ENCODE measurements around the gene ZNF76.

ZNF76 gene

DNA sequence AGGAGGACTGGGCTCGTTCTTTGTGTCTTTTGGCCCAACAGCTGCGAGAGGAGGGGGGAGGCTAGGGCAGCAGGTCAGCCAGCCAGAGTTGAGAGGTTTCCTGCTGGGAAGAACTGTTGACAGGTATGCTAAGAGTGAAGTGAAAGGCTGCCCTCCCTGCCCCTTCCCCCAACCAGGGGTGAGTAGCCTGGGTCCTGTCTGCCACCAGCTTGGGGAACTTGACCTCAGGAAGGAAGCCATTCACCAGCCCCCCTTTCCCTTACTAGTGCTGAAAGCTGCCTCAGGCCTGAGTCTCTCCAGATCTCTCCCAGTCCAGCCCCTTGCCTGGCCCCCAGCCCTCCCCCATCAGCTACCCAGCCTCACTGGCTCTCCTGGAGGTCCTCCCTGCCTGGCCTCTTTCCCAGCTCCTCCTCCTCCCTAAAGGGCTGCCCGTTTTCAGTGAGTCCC is 20.7 kb upstream of the ZNF76 start:
- DNase-seq, result no peak

DNA sequence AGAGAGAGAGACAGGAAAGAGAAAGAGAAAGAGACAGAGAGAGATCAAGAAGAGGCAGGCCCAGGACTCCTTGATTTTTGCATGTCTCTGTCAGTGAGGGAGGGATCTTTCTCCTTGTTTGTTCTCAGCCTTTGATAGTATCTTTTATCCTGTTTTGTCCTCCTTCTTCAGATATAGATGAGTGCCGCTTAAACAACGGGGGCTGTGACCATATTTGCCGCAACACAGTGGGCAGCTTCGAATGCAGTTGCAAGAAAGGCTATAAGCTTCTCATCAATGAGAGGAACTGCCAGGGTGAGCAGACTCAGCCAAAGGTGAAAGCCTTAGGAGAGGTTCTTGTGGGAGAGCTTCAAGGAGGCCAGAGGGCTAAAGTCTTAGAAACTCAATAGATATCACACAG is 20.0 kb upstream of the ZNF76 start:
- DNase-seq, result no peak

DNA sequence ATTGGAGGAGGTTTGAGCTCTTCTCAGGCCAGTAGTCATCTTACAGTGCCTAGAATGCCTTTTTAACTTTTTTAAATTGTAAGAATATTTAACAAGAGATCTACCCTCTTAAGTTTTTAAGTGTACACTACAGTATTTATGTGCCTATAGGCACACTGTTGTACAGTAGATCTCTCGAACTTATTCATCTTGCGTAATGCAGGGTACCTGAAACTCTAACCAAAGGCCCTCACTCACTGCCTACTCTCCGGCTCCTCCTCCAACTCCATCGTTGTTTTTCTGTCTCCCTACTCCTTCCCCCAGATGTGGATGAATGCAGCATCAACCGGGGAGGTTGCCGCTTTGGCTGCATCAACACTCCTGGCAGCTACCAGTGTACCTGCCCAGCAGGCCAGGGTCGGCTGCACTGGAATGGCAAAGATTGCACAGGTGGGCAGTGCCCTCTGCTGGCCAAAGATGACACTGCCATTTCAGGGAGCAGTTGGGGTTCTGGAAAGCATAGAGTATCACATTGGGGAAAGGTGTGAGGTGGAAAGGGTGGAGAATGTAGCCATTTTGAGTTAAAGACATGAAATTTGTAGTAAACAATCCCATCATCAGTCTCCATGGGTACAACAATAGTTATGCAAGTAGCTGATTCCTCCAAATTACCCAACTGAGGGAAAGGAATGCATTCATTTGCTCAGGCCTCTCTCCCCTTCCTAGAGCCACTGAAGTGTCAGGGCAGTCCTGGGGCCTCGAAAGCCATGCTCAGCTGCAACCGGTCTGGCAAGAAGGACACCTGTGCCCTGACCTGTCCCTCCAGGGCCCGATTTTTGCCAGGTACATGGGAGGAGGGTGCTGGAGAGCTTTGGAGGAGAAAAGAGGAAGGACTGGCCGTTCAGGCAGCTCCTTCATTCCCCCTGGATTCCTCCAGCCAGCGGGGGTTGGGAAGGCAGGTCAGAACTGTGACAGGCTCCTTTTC is 18.4 kb upstream of the ZNF76 start:
- DNase-seq, result peak; percentile 51

- DNase-seq, result no peak
These were observed 17.0 kb upstream of the ZNF76 start for GRCh38 chr6:35242486-35242885.

DNA sequence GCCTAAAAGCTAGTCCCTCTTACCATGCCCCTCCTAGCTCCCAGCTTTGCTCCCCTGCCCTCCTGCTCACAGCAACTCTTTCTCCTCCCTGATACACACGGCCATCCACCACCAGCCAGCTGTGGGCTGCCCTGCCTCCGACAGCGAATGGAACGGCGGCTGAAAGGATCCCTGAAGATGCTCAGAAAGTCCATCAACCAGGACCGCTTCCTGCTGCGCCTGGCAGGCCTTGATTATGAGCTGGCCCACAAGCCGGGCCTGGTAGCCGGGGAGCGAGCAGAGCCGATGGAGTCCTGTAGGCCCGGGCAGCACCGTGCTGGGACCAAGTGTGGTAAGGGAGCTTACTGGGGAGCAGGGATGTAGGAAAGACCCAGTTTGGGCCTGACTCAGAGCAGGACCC is 16.6 kb upstream of the ZNF76 start:
- DNase-seq, result no peak

- DNase-seq, result no peak
These were observed 16.1 kb upstream of the ZNF76 start for GRCh38 chr6:35243386-35243958.

- no peak for DNase-seq
These were observed 15.0 kb upstream of the ZNF76 start for GRCh38 chr6:35244551-35244950.

GRCh38 chr6:35247642-35248231 is 11.8 kb upstream of the ZNF76 start:
- no peak for DNase-seq

DNA sequence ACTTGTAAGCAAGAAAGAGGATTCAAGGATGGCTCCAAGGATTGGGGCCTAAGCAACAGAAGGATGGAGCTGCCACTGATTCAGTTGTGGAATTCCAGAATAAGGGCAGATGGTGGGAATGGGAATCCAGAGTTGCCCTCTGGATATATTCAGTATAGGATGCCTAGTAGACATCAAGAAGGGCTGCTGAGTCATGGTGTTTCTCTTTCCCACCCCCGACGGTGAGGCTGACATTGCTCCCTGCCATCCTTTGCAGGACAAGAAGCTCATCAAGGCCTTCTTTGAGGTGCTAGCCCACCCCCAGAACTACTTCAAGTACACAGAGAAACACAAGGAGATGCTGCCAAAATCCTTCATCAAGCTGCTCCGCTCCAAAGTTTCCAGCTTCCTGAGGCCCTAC is 11.2 kb upstream of the ZNF76 start:
- DNase-seq, result no peak

GRCh38 chr6:35248965-35249364 is 10.6 kb upstream of the ZNF76 start:
- no peak for DNase-seq

DNA sequence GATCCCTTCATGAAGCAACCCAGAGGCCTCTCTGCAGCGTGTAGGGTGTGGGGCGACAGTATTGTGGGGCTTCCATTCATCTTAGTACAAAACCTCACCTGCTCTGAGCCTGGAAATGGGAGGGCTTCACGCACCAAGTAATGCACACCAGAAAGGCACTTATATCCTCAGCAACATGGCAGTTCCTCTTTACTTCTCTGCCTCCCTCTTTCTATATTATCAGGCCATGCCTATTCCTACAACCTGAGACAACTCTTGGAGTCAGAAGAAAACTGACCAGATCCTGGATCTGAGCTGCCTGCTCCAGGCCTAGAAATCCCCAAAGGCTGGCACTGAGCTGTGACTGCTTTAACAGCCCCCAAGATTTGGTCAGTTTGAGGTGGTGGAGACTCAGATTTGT is 7.6 kb upstream of the ZNF76 start:
- DNase-seq, result no peak

GRCh38 chr6:35253249-35253648 is 6.3 kb upstream of the ZNF76 start:
- DNase-seq, result no peak

- DNase-seq, result no peak
These were observed 1.2 kb upstream of the ZNF76 start for GRCh38 chr6:35258336-35258735.

- DNase-seq, result no peak
These were observed 709 bp upstream of the ZNF76 start for GRCh38 chr6:35258858-35259193.

DNA sequence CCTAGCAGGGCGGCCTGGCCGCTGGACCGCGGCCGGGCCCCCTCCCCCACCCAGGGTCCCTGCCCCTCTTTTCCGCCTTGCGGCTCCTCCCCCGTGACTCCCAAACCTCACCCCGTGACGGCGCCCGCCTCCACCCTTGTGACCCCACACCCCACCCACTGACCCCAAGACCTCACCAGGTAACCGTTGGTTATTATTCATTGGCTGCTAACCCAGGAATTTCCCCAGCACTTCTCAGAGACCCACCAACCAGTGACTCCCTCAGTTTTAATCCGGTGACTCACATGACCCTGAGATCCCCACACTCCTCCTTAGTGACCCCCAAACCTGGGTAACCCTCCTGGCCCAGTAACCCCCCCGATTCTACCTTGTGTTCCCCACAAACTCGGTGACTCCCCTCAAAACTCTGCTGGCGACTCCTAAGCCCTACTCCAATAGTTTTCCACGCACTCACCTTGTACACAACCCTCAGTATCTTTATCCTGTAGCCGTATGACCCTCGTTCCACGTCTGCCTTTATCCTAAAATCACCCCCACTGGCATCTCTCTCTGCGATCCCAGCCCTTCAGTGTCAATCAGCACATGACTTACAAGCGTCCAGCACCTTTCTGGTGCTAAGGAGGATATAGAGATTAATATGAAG is 534 bp downstream of the ZNF76 start:
- no peak for DNase-seq

DNA sequence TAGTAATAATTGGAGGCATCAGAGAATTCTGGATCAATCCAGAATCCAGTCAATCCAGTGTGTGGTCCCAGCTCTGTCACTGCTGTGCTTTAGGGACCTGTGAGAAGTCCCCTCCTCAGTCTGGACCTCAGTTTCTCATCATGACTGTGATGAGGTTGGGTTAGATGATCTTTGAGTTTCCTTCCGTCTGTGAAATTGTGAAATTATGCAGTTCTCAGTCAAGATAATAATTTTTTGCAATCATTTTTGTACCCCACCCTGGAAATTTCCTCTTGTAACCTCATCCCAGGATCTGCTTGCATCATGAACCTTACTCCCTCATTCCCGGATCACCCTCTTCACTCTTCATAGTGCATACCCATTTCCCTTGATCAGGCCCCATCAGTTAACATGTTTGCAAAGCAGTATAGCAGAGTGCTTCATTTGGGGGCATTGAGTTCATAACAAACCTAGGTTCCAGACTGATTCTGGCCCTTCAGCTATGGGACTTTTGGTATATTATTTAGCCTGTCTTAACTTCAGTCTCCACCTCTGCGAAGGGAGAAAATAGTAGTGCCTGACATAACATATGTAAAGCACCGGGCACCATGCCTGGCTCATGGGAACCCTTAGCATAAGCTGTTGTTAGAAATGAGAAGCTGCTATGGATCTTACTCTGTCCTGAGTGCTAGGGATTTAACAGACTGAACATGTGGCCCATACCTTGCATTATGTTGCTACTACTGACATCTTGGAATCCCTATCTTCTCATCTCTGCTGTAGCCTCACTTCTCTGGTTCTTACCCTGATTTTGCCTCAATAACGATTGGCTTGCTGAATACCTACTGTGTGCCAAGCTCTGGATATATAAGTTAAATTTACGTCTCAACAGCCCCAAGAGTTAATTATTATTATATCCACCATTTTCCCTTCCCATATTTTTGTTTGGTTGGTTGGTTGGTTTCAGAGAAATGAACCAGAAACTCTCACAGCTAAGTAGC is 1.3 kb downstream of the ZNF76 start:
- DNase-seq, result no peak

- DNase-seq, result no peak
These were observed 3.1 kb downstream of the ZNF76 start for GRCh38 chr6:35262596-35262995.

- DNase-seq, result no peak
These were observed 5.2 kb downstream of the ZNF76 start for GRCh38 chr6:35264550-35265274.

GRCh38 chr6:35265523-35265922 is 6.0 kb downstream of the ZNF76 start:
- DNase-seq, result no peak

DNA sequence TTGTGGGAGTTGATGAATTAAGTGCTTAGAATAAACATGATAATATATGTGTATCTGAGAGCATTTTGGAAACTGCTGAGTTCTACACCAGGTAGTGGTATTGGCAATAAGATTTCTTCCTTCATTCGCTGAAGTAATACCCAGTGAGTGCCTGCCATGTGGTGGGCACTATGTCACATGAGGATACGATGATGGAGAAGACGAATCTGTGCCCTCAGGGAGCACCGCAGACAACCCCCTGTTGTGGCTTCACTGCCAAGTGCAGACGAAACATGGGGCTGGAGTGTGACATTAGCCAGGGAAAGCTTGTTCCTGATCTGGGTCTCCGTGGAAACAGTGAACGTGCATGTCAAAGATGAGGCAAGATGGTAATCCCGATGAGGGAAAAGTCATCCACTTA is 7.9 kb downstream of the ZNF76 start:
- no peak for DNase-seq

- DNase-seq, result no peak
These were observed 8.4 kb downstream of the ZNF76 start for GRCh38 chr6:35267897-35268296.

DNA sequence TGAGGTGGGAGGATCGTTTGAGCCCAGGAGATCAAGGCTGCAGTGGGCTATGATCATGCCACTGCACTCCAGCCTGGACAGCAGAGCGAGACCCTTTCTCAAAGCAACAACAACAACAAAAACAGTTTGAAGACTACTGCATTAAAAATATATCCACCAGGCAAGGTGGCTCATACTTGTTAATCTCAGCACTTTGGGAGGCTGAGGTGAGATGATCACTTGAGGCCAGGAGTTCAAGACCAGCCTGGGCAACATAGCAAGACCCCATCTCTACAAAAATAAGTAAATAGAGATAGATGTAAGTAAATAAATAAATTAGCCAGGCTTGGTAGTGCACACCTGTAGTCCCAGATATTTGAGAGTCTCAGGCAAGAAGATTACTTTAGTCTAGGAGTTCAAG is 12.5 kb downstream of the ZNF76 start:
- DNase-seq, result no peak
